SU-DHL-6 (cell line): Measurements from ENCODE around the gene SYCP2L.

Experiments used
- CTCF ChIP-seq: fragments of 200-600 bp; sonication (generic); IDR thresholded peaks from one replicate; pipeline ENCODE4 v1.5.1; 2017; ENCODE audit warnings: antibody characterized with exemption, mild to moderate bottlenecking, low read length, moderate library complexity; ENCODE audit not compliant: insufficient read depth, poor library complexity, severe bottlenecking
- EZH2phosphoT487 ChIP-seq: fragments of 200-600 bp; sonication (generic), shearing (Covaris generic); conservative IDR thresholded peaks from 2 replicates; pipeline ENCODE4 v1.6.1; 2018; ENCODE audit warnings: mild to moderate bottlenecking, antibody characterized with exemption, low read length, moderate library complexity, mixed read lengths

DNA sequence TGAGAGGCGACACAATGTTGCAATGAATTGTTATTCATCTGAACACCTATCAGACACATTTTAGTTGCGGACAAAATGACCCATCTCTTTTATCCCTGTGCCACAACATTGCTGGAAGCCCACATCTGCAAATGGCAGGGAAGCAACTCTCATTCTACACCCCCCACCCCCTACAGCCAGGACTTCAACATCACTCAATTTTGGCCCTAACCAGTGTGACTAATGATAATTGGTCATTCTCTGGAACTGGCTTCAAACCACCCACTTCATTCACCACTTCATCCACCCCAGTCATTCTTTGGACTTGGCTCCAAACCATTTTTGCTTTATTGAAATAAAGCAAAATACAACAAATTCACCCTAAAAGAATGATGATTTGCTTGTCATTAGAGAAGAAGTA is 6.5 kb upstream of the SYCP2L start:
- TF ChIP-seq CTCF (no peak), EZH2phosphoT487 (no peak)
